Renal cortical epithelial cell (primary cell): ENCODE results near the gene DNAH9. TPM values are rescaled to one million over a fixed set of nuclear protein-coding genes. Genes with fewer than 3 reads are reported as not detected.
"Not testable (repeated sequence)": the region's sequence is repeated elsewhere in the genome, so short reads cannot be mapped to it uniquely, and the experiment has no call there.

ENCODE experiments used
- DNase-seq: peaks from one replicate; pipeline ENCODE4 v3.0.0-alpha.2; 2011; ENCODE audit warnings: low read depth
- total RNA-seq: library from RNA; depleted of rRNA; stranded (reverse); fragments of >200 nt; gene quantifications from 2 replicates; pipeline ENCODE4 v1.2.3, GENCODE V29; 2014

The DNAH9 gene
- total RNA-seq, 1 donor from 2014 or later = 0.55 TPM

- DNase-seq = no peak
These were observed 319.1 kb downstream of the DNAH9 start for GRCh38 chr17:11917415-11917814.

- DNase-seq = no peak
These were observed 323.0 kb downstream of the DNAH9 start for GRCh38 chr17:11921296-11921695.

GRCh38 chr17:11922638-11923037 is 324.4 kb downstream of the DNAH9 start:
- DNase-seq = no peak

- no peak for DNase-seq
These were observed 325.8 kb downstream of the DNAH9 start for GRCh38 chr17:11924076-11924475.

- no peak for DNase-seq
These were observed 327.2 kb downstream of the DNAH9 start for GRCh38 chr17:11925262-11926021.

- no peak for DNase-seq
These were observed 330.2 kb downstream of the DNAH9 start for GRCh38 chr17:11928436-11928835.

- DNase-seq = no peak
These were observed 334.1 kb downstream of the DNAH9 start for GRCh38 chr17:11932337-11932898.

- no peak for DNase-seq
These were observed 337.6 kb downstream of the DNAH9 start for GRCh38 chr17:11935734-11936406.

- DNase-seq = no peak
These were observed 342.6 kb downstream of the DNAH9 start for GRCh38 chr17:11940904-11941303.

- DNase-seq = not testable (repeated sequence)
These were observed 344.8 kb downstream of the DNAH9 start for GRCh38 chr17:11943086-11943485.

GRCh38 chr17:11943759-11944347 is 345.6 kb downstream of the DNAH9 start:
- DNase-seq = no peak

- DNase-seq = no peak
These were observed 346.3 kb downstream of the DNAH9 start for GRCh38 chr17:11944587-11944986.

GRCh38 chr17:11948789-11949188 is 350.5 kb downstream of the DNAH9 start:
- DNase-seq = no peak

- not testable (repeated sequence) for DNase-seq
These were observed 351.3 kb downstream of the DNAH9 start for GRCh38 chr17:11949571-11949970.

GRCh38 chr17:11950771-11951519 is 352.7 kb downstream of the DNAH9 start:
- DNase-seq = no peak

GRCh38 chr17:11952610-11953009 is 354.3 kb downstream of the DNAH9 start:
- no peak for DNase-seq

GRCh38 chr17:11953924-11954323 is 355.7 kb downstream of the DNAH9 start:
- no peak for DNase-seq

GRCh38 chr17:11954936-11955335 is 356.7 kb downstream of the DNAH9 start:
- DNase-seq = no peak

- DNase-seq = no peak
These were observed 371.3 kb downstream of the DNAH9 start for GRCh38 chr17:11969565-11969964.

GRCh38 chr17:11972741-11973140 is 374.5 kb downstream of the DNAH9 start:
- DNase-seq = not testable (repeated sequence)

GRCh38 chr17:11979795-11980194 is 381.5 kb downstream of the DNAH9 start:
- DNase-seq = no peak

GRCh38 chr17:11980813-11981212 is 382.5 kb downstream of the DNAH9 start:
- no peak for DNase-seq
